Prostate gland (tissue), 2 donors: ENCODE data around the gene PKLR. TPM values are rescaled to one million over a fixed set of nuclear protein-coding genes. Genes with fewer than 3 reads are reported as not detected.

Experiments used
- DNase-seq: peaks from one replicate; pipeline ENCODE4 v3.0.0-alpha.2; 2019; ENCODE audit warnings: low spot score
- H3K27ac ChIP-seq, 2 donors: fragments of 200-600 bp; sonication (generic); 2 replicates each; pipeline ENCODE4 v1.5.1; 2017 to 2019
- H3K27me3 ChIP-seq: fragments of 200-600 bp; sonication (generic); replicated peaks from 2 replicates; pipeline ENCODE4 v1.5.1; 2019; ENCODE audit not compliant: insufficient read depth
- H3K36me3 ChIP-seq, 2 donors: fragments of 200-600 bp; sonication (generic); 1 replicate in 1 of 2; 2 replicates in 1 of 2; pipeline versions ENCODE4 v1.5.1 to v1.8.1; 2017 to 2019
- H3K4me1 ChIP-seq: fragments of 200-600 bp; sonication (generic); replicated peaks from 2 replicates; pipeline ENCODE4 v1.5.1; 2019
- H3K4me3 ChIP-seq, 2 donors: fragments of 200-600 bp; sonication (generic); 2 replicates each; pipeline ENCODE4 v1.5.1; 2017 to 2019
- H3K9me3 ChIP-seq: fragments of 200-600 bp; sonication (generic); 2 replicates; pipeline ENCODE4 v1.5.1; 2017
- POLR2A ChIP-seq: fragments of 450-650 bp; IDR thresholded peaks from one replicate; pipeline ENCODE4 v1.6.1; 2016; ENCODE audit warnings: antibody characterized with exemption, mild to moderate bottlenecking
- POLR2AphosphoS5 ChIP-seq: sonication (generic); formaldehyde crosslinking; IDR thresholded peaks from one replicate; pipeline ENCODE4 v1.6.1; 2017; ENCODE audit warnings: antibody characterized with exemption
- WGBS: methylation state at CpG from one replicate; pipeline ENCODE4 v1.1.5; 2018; 5-methylcytosine and 5-hydroxymethylcytosine counted together
- intact Hi-C: fragments of 100-400 bp; cut with DNase I; formaldehyde crosslinking; loops from one replicate; pipeline ENCODE4 v1.14.2; 2022
- total RNA-seq, 2 donors: library from RNA; depleted of rRNA; stranded (reverse); fragments of >200 nt; gene quantifications; one replicate each; pipeline ENCODE4 v1.1.0, GENCODE V29; 2016
- TF ChIP-seq, protein P1 (sequence below), 4 experiments: fragments of 200-600 bp in 2 of 4; fragments of 450-650 bp in 2 of 4; sonication (generic) in 2 of 4; IDR thresholded peaks; 1 replicate in 3 of 4; 2 replicates in 1 of 4; pipeline ENCODE4 v1.5.1; 2016 to 2019; ENCODE audit warnings: antibody characterized with exemption in 4 of 4, mild to moderate bottlenecking in 2 of 4, moderate library complexity in 2 of 4

The PKLR gene
- total RNA-seq, 2 donors from 2014 or later: not detected

- Histone ChIP-seq H3K36me3 (no peaks in the 10 kb centered on the region), H3K4me3 (peak overlapping the region; percentile 86 to 88), H3K9me3 (no peaks in the 10 kb centered on the region), H3K27me3 (no peaks in the 10 kb centered on the region), H3K27ac (peak overlapping the region; percentile 95 to 97), H3K4me1 (peaks cover 4% of the 10 kb centered on the region)
- no peak for DNase-seq
- TF ChIP-seq POLR2A (no peak), POLR2AphosphoS5 (no peak)
- TF ChIP-seq, protein P1, sequence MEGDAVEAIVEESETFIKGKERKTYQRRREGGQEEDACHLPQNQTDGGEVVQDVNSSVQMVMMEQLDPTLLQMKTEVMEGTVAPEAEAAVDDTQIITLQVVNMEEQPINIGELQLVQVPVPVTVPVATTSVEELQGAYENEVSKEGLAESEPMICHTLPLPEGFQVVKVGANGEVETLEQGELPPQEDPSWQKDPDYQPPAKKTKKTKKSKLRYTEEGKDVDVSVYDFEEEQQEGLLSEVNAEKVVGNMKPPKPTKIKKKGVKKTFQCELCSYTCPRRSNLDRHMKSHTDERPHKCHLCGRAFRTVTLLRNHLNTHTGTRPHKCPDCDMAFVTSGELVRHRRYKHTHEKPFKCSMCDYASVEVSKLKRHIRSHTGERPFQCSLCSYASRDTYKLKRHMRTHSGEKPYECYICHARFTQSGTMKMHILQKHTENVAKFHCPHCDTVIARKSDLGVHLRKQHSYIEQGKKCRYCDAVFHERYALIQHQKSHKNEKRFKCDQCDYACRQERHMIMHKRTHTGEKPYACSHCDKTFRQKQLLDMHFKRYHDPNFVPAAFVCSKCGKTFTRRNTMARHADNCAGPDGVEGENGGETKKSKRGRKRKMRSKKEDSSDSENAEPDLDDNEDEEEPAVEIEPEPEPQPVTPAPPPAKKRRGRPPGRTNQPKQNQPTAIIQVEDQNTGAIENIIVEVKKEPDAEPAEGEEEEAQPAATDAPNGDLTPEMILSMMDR (IDR thresholded peaks at IDR 0.05): no peak
- intact Hi-C loops: loop anchor here (5.0 kb wide), 4 partner anchors 65 to 270 kb away; partner anchors contain the start of genes ASH1L and ENTREP3
- WGBS: under 1% methylated on average over 27 of the region's 28 CpGs
These were observed 21.3 kb upstream of the PKLR start for GRCh38 chr1:155322571-155322952.

- Histone ChIP-seq H3K27ac (peak overlapping the region; percentile 95 to 97), H3K4me1 (peaks cover 4% of the 10 kb centered on the region), H3K27me3 (no peaks in the 10 kb centered on the region), H3K36me3 (no peaks in the 10 kb centered on the region), H3K9me3 (no peaks in the 10 kb centered on the region), H3K4me3 (peak overlapping the region; percentile 86 to 88)
- 38% methylated on average over 27 of the region's 27 CpGs for WGBS
- TF ChIP-seq POLR2A: no peak
- TF ChIP-seq POLR2AphosphoS5: no peak
- TF ChIP-seq, protein P1 (IDR thresholded peaks at IDR 0.05): no peak
- no peak for DNase-seq
- intact Hi-C loops: loop anchor here (2.0 to 5.0 kb wide), 5 partner anchors 49 to 270 kb away; partner anchors contain the start of genes ASH1L, CLK2 and ENTREP3
These were observed 20.6 kb upstream of the PKLR start for GRCh38 chr1:155321639-155322503.

- peaks cover 4% of the 10 kb centered on the region for H3K4me1 ChIP-seq
- DNase-seq: peak; percentile 67
- H3K4me3 ChIP-seq: peak within 1 kb of the TSS; percentile 35 to 44
- peak within 1 kb of the TSS; percentile 95 to 97 for H3K27ac ChIP-seq
- no peaks in the 10 kb centered on the region for H3K27me3 ChIP-seq
- no peaks in the 10 kb centered on the region for H3K9me3 ChIP-seq
- intact Hi-C loops: loop anchor here (2.0 to 5.0 kb wide), 5 partner anchors 48 to 271 kb away; partner anchors contain the start of genes ASH1L, CLK2 and ENTREP3
- TF ChIP-seq, protein P1 (IDR thresholded peaks at IDR 0.05): peak in 1 of 4 experiments; percentile 16
- TF ChIP-seq POLR2A (peak; percentile 42), POLR2AphosphoS5 (peak; percentile 83)
- no peaks in the 10 kb centered on the region for H3K36me3 ChIP-seq
- 14% methylated on average over 50 of the region's 51 CpGs for WGBS
These were observed 19.7 kb upstream of the PKLR start, which contains the start of gene RUSC1 for GRCh38 chr1:155320661-155321617. Gene RUSC1, plus strand, starts transcription at chr1:155320894. Its CDS starts 880 bp downstream, at chr1:155321774.

DNA sequence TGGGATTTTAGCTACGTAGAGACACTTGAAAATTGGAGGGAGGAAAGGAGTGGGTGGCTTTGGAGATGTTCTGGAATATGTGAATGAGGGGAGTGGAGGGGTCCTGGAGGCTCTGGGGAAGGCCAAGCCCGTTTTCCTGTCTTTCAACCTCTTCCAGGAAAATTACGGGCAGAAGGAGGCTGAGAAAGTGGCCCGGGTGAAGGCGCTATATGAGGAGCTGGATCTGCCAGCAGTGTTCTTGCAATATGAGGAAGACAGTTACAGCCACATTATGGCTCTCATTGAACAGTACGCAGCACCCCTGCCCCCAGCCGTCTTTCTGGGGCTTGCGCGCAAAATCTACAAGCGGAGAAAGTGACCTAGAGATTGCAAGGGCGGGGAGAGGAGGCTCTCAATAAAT is 19.0 kb upstream of the PKLR start:
- Histone ChIP-seq H3K9me3 (no peaks in the 10 kb centered on the region), H3K27ac (peak overlapping the region; percentile 71 to 97), H3K36me3 (no peaks in the 10 kb centered on the region), H3K4me1 (peaks cover 4% of the 10 kb centered on the region), H3K27me3 (no peaks in the 10 kb centered on the region), H3K4me3 (peak overlapping the region; percentile 35 to 44)
- WGBS: 26% methylated on average over 11 of the region's 11 CpGs
- DNase-seq: no peak
- intact Hi-C loops: loop anchor here (2.0 to 5.0 kb wide), 5 partner anchors 47 to 272 kb away; partner anchors contain the start of genes ASH1L, CLK2 and ENTREP3
- TF ChIP-seq, protein P1 (IDR thresholded peaks at IDR 0.05): no peak
- TF ChIP-seq POLR2AphosphoS5 (no peak), POLR2A (no peak)
